Measurements from ENCODE around the gene ZBTB20. TPM values are rescaled to one million over a fixed set of nuclear protein-coding genes. Genes with fewer than 3 reads are reported as not detected.

Gene ZBTB20
- total RNA-seq, 6 experiments from 2014 or later, result 8.0 to 14.1 (median 10.4) TPM

DNA sequence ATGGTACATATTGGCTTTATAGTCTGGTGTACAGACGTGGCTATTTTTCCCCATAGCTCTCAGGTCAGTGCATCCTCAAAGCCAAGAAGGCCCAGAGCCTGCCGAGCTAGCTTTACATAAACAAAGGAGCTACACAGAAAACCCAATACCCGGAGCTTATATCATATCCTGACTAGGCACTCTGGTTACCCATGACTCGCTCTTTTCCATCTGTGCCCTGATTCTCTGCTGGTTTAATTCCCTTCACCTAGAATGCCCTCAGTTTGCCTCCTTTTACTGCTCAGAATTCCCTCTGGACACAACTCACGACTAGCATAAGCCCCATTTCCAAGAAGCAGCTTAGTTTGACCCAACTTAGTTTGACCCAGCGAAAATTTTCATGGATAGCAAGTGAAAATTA, 742.5 kb downstream of the ZBTB20 start:
- H3K4me1 Mint-ChIP-seq (ENCODE audit: low read depth), result peaks cover 70% of the 10 kb centered on the region
- peak overlapping the region; percentile 34 for H3K4me3 Mint-ChIP-seq
- peak overlapping the region; percentile 78 for H3K27ac Mint-ChIP-seq
- no peaks in the 10 kb centered on the region; the same call in 1 of the 2 replicates for H3K27me3 Mint-ChIP-seq (ENCODE audit: insufficient read depth)
- no peaks in the 10 kb centered on the region for H3K36me3 Mint-ChIP-seq (ENCODE audit: low read depth)
- no peaks in the 10 kb centered on the region for H3K9me3 Mint-ChIP-seq
- TF ChIP-seq, protein P1, sequence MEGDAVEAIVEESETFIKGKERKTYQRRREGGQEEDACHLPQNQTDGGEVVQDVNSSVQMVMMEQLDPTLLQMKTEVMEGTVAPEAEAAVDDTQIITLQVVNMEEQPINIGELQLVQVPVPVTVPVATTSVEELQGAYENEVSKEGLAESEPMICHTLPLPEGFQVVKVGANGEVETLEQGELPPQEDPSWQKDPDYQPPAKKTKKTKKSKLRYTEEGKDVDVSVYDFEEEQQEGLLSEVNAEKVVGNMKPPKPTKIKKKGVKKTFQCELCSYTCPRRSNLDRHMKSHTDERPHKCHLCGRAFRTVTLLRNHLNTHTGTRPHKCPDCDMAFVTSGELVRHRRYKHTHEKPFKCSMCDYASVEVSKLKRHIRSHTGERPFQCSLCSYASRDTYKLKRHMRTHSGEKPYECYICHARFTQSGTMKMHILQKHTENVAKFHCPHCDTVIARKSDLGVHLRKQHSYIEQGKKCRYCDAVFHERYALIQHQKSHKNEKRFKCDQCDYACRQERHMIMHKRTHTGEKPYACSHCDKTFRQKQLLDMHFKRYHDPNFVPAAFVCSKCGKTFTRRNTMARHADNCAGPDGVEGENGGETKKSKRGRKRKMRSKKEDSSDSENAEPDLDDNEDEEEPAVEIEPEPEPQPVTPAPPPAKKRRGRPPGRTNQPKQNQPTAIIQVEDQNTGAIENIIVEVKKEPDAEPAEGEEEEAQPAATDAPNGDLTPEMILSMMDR (IDR thresholded peaks at IDR 0.05), result no peak
- DNase-seq, result peak; percentile 11

DNA sequence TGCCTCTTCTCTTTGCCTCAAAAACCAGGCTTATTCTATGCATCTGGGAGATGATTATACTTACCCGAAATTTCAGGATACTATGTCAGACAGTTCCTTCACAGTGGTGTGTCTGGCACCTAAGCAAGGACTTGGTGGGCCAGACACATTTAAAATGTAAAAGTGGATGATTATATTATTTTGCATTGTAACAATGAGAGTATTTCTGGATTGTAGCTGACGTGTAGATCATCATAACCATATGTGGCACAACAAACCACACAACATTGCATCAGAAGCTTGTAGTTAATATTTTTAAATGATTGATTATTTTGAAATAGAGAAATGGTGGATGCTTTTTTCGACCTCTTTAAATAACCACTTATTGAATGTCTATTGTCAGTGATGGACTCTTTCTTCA, 744.2 kb downstream of the ZBTB20 start:
- H3K36me3 Mint-ChIP-seq (ENCODE audit: low read depth), result no peaks in the 10 kb centered on the region
- peaks cover 53% of the 10 kb centered on the region for H3K4me1 Mint-ChIP-seq (ENCODE audit: low read depth)
- H3K27ac Mint-ChIP-seq, result no peak overlapping the region
- H3K9me3 Mint-ChIP-seq, result no peaks in the 10 kb centered on the region
- DNase-seq, result no peak
- TF ChIP-seq, protein P1 (IDR thresholded peaks at IDR 0.05), result no peak
- H3K4me3 Mint-ChIP-seq, result no peak overlapping the region
- no peaks in the 10 kb centered on the region; the same call in 1 of the 2 replicates for H3K27me3 Mint-ChIP-seq (ENCODE audit: insufficient read depth)

DNA sequence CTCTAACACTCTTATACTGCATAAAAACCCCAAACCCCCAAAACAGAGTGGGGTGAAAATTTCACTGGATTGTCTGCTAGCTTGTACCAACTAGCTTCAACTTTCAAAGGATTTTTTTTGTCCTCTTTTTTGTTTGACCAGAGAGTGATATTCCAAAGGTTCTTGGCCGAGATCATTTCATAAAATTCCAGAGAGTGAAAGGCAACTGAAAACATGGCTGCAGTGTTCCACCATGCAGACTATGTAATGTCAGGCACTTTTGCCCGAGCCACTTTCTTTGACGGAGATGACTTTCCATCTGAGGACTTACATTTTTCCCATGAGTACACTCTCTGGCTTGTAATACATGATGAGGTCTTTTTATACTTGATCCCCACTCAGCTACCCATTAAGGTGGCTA, 745.7 kb downstream of the ZBTB20 start:
- Mint-ChIP-seq H3K36me3 (ENCODE audit: low read depth) (no peaks in the 10 kb centered on the region), H3K9me3 (no peaks in the 10 kb centered on the region), H3K4me3 (no peak overlapping the region), H3K27ac (no peak overlapping the region), H3K27me3 (ENCODE audit: insufficient read depth) (no peaks in the 10 kb centered on the region; the same call in 1 of the 2 replicates), H3K4me1 (ENCODE audit: low read depth) (peaks cover 38% of the 10 kb centered on the region)
- TF ChIP-seq, protein P1 (IDR thresholded peaks at IDR 0.05), result no peak
- DNase-seq, result no peak

DNA sequence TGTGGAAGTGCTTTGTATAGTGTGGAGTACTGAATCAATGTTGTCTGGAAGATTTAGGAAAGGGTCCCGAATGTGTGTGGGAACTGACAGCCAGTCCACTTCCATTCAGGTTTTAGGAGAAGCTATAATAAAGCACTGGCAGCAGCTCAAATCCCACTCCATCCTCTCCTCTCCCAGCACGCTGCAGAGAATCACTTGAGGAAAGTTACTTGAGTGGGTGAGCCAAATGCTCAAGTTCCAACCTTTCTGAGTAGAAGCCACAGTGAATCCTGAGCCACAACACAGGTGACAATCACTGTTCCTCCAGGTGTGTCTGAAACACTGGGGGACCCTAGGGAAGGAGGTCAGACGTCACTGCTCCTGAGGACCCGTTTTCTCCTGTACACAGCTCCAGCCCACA, 746.7 kb downstream of the ZBTB20 start:
- no peak for DNase-seq
- Mint-ChIP-seq H3K27ac (no peak overlapping the region), H3K36me3 (ENCODE audit: low read depth) (no peaks in the 10 kb centered on the region), H3K27me3 (ENCODE audit: insufficient read depth) (no peaks in the 10 kb centered on the region; the same call in 1 of the 2 replicates), H3K4me3 (no peak overlapping the region), H3K9me3 (no peaks in the 10 kb centered on the region), H3K4me1 (ENCODE audit: low read depth) (peaks cover 28% of the 10 kb centered on the region)
- TF ChIP-seq, protein P1 (IDR thresholded peaks at IDR 0.05), result no peak

DNA sequence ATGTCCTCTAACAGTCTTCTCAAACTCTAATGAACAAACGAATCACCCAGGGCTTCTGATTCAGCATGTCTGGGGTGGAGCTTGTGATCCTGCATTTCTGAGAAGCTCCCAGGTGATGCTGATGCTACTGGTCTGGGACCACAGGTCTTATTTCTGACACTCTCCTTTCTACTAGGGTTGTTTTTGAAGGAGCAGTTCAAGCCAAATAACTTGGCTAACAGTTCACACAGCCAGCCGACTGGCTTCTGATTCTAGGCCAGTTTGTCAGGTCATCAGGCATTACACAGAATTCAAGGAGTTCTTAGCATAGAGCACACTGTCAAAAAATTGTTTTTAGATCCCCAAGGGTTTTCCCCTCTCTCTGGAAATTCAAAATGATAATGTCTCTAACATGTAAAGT, 752.5 kb downstream of the ZBTB20 start:
- Mint-ChIP-seq H3K27ac (no peak overlapping the region), H3K4me1 (ENCODE audit: low read depth) (peaks cover 15% of the 10 kb centered on the region), H3K4me3 (no peak overlapping the region), H3K36me3 (ENCODE audit: low read depth) (no peaks in the 10 kb centered on the region), H3K9me3 (no peaks in the 10 kb centered on the region), H3K27me3 (ENCODE audit: insufficient read depth) (no peaks in the 10 kb centered on the region; the same call in 1 of the 2 replicates)
- TF ChIP-seq, protein P1 (IDR thresholded peaks at IDR 0.05), result no peak
- no peak for DNase-seq

Data from HFFc6 (cell line).